Right atrium auricular region (tissue), 2 donors: ENCODE measurements around the gene RAB3C. TPM values are rescaled to one million over a fixed set of nuclear protein-coding genes. Genes with fewer than 3 reads are reported as not detected.

Source experiments
- DNase-seq: peaks from one replicate; pipeline ENCODE4 v3.0.0-alpha.2; 2019; ENCODE audit warnings: low spot score
- H3K27ac ChIP-seq, 2 donors: fragments of 200-600 bp; sonication (generic); 1 replicate in 1 of 2; 2 replicates in 1 of 2; pipeline ENCODE4 v1.5.1; 2016 to 2019
- H3K27me3 ChIP-seq, 2 donors: fragments of 200-600 bp; sonication (generic); one replicate each; pipeline versions ENCODE4 v1.5.1 to v1.6.0; 2017 to 2019
- H3K36me3 ChIP-seq: fragments of 200-600 bp; sonication (generic); one replicate; pipeline ENCODE4 v1.5.1; 2016
- H3K4me1 ChIP-seq, 2 donors: fragments of 200-600 bp; sonication (generic); one replicate each; pipeline versions ENCODE4 v1.5.1 to v1.6.0; 2017 to 2019
- H3K4me3 ChIP-seq, 2 donors: fragments of 200-600 bp; sonication (generic); 1 replicate in 1 of 2; 2 replicates in 1 of 2; pipeline ENCODE4 v1.5.1; 2017 to 2019; ENCODE audit warnings: mild to moderate bottlenecking in 1 of 2, moderate library complexity in 1 of 2
- H3K9me3 ChIP-seq, 2 donors: fragments of 200-600 bp; sonication (generic); one replicate each; pipeline ENCODE4 v1.5.1; 2019
- total RNA-seq, 2 donors: library from RNA; depleted of rRNA; stranded (reverse); fragments of >200 nt; gene quantifications; one replicate each; pipeline ENCODE4 v1.1.0, GENCODE V29; 2016
- TF ChIP-seq, protein P1 (sequence below), 2 donors: fragments of 200-600 bp; sonication (generic); IDR thresholded peaks; one replicate each; pipeline ENCODE4 v1.5.1; 2019; ENCODE audit warnings: antibody characterized with exemption in 2 of 2

RAB3C gene
- total RNA-seq, 2 donors from 2014 or later = 0.07 to 0.16 TPM

DNA sequence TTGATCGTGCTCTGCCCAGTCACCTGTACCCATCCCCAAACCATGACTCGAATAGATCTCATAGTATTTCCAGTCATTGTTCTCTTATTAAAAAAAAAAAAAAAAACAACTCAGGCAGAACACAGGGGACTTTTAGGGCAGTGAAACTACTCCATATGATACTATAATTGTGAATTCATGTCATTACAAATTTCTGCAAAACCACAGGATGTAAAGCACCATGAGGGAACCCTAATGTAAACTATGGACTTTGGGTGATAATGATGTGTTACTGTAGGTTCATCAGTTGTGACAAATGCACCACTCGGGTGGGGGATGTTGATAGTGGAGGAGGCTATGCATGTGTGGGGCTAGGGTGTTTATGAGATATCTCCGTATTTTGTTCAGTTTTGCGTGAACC is 133.8 kb downstream of the RAB3C start:
- Histone ChIP-seq H3K36me3 (no peaks in the 10 kb centered on the region), H3K9me3 (peaks cover 0 to 11% of the 10 kb centered on the region in 2 donors), H3K4me3 (no peak overlapping the region), H3K27ac (no peak overlapping the region), H3K4me1 (no peaks in the 10 kb centered on the region), H3K27me3 (no peaks in the 10 kb centered on the region)
- TF ChIP-seq, protein P1, sequence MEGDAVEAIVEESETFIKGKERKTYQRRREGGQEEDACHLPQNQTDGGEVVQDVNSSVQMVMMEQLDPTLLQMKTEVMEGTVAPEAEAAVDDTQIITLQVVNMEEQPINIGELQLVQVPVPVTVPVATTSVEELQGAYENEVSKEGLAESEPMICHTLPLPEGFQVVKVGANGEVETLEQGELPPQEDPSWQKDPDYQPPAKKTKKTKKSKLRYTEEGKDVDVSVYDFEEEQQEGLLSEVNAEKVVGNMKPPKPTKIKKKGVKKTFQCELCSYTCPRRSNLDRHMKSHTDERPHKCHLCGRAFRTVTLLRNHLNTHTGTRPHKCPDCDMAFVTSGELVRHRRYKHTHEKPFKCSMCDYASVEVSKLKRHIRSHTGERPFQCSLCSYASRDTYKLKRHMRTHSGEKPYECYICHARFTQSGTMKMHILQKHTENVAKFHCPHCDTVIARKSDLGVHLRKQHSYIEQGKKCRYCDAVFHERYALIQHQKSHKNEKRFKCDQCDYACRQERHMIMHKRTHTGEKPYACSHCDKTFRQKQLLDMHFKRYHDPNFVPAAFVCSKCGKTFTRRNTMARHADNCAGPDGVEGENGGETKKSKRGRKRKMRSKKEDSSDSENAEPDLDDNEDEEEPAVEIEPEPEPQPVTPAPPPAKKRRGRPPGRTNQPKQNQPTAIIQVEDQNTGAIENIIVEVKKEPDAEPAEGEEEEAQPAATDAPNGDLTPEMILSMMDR (IDR thresholded peaks at IDR 0.05) = no peak
- no peak for DNase-seq

DNA sequence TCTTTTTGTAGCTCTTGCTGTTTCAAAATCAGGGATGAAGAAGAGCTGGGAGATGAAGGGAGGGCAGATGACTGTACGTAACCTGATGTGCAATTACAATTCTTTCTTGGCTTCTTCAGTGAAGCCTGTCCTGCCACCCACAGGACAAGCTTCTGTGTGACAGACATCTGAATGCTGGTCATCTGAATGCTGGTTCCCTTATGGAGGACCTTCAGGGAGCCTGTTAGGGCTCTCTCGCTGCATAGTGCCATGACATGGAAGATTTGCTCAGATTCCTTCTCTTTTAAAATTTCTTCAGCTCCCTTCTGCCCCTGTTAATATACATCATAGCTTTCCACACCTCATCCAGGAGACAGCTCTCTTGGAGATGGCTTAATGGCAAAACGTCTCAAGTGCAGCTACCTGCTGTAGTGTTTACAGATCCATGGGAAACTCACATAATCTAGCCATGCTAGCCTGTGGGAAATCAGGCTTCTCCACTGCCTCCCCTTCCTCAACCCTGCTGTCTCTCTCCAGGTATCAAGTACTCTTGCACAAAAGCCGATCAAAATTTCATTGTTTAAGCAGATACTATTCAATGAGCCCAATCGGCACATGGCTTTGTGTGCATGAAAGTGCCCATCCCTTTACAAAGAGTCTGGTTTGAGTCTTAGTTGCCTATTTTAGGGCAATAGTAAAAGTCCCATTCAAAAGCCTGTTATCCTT is 134.6 kb downstream of the RAB3C start:
- Histone ChIP-seq H3K36me3 (no peaks in the 10 kb centered on the region), H3K9me3 (peaks cover 0 to 11% of the 10 kb centered on the region in 2 donors), H3K4me3 (no peak overlapping the region), H3K27me3 (no peaks in the 10 kb centered on the region), H3K27ac (no peak overlapping the region), H3K4me1 (no peaks in the 10 kb centered on the region)
- TF ChIP-seq, protein P1 (IDR thresholded peaks at IDR 0.05) = no peak
- DNase-seq = no peak

DNA sequence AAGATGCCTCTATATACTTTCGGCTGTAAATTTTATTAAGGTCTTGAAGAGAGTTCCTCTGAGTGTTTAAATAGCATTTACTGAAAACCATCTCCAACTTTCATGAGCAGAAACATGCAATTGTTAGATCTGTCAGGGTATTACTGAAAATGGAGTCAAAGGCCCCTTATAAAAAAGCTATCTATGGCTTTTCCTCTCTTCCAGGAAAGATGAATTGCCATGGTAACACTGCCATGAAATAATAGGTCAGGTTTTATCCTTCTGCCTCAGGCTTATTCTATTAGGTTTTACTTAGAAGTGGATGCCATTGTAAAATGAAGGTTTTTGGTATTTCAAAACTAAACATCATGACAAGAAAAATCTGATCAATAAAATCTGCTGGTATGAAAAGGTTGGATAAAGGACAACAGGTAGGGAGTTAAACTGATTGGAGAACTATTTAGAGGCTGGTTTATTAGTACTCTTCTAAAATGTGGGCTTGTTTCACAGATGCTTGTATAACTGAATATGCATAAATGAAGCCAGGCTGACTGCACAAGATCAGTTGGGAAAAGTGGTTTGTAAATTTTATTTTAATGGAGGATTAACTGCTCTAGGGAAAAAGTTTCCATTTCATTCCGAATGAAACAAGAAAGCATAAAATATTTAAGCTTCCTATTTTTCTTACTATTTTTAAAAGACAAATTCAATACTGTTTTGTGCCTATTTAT is 135.5 kb downstream of the RAB3C start:
- no peaks in the 10 kb centered on the region for H3K4me1 ChIP-seq
- no peaks in the 10 kb centered on the region for H3K27me3 ChIP-seq
- TF ChIP-seq, protein P1 (IDR thresholded peaks at IDR 0.05) = no peak
- no peaks in the 10 kb centered on the region for H3K36me3 ChIP-seq
- H3K27ac ChIP-seq = no peak overlapping the region
- no peak for DNase-seq
- H3K4me3 ChIP-seq = no peak overlapping the region
- peaks cover 0 to 11% of the 10 kb centered on the region in 2 donors for H3K9me3 ChIP-seq

DNA sequence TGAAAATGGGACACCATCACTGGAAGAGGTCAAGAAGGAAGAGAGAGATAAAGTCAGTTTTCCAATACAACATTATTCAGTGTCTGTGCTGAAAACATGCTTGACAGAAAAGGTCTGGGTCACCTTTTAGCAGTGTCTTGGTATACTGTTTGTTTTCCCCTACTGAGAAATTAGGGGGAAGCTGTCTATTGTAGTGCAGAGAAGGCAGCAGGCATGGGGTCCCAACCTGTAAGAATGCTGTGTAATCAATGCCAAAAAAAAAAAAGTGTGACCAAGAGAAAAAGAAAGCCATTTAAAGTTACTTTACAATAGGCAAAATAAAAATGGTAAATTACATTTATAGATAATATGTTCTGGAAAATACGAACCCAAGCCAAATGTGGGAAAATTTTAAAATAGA is 139.3 kb downstream of the RAB3C start:
- no peaks in the 10 kb centered on the region for H3K27me3 ChIP-seq
- H3K9me3 ChIP-seq = peaks cover 0 to 14% of the 10 kb centered on the region in 2 donors
- H3K36me3 ChIP-seq = no peaks in the 10 kb centered on the region
- H3K4me3 ChIP-seq = no peak overlapping the region
- DNase-seq = no peak
- no peak overlapping the region for H3K27ac ChIP-seq
- H3K4me1 ChIP-seq = no peaks in the 10 kb centered on the region
- TF ChIP-seq, protein P1 (IDR thresholded peaks at IDR 0.05) = no peak

DNA sequence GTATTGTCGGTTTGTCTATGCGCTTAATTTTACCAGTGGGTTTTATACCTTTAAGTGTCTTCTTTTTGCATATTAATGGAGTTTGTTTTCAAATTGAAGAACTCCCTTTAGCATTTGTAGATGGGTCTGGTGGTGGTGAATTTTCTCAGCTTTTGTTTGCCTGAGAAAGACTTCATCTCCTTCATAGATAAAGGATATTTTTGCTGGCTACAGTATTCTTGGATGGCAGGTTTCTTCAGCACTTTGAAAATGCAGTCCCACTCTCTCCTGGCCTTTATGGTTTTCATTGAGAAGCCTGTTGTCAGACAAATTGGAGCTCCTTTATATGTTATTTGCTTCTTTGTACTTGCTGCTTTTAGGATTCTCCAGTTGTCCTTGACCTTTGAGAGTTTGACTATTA is 142.1 kb downstream of the RAB3C start:
- Histone ChIP-seq H3K27ac (no peak overlapping the region), H3K36me3 (no peaks in the 10 kb centered on the region), H3K9me3 (peaks cover 0 to 14% of the 10 kb centered on the region in 2 donors), H3K4me1 (no peaks in the 10 kb centered on the region), H3K27me3 (no peaks in the 10 kb centered on the region), H3K4me3 (no peak overlapping the region)
- TF ChIP-seq, protein P1 (IDR thresholded peaks at IDR 0.05) = no peak
- DNase-seq = no peak
